ENCODE results near the gene GLDC.

GLDC gene

DNA sequence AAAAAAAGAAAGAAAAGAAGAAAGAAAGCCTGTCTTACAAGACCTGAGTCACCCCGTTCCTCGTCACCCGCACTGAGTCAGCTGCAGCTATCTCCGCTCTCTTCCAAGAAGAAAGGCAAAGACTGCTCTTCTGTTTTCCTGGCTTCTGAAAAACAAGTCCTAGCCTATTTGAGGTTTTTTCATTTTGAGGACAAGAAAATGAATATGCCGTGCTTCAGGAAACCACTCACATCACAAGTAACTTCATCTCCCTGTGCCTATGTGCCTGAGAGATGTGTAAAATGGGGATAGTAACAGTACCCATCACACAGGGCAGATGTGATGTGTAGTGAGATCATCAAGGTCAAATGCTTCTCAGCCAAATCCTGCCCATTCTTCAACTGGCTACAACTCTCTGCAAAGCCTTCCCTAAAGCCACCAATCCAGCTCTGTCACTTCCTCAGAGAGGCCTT, 78.4 kb downstream of the GLDC start:
- TF ChIP-seq, protein P1, sequence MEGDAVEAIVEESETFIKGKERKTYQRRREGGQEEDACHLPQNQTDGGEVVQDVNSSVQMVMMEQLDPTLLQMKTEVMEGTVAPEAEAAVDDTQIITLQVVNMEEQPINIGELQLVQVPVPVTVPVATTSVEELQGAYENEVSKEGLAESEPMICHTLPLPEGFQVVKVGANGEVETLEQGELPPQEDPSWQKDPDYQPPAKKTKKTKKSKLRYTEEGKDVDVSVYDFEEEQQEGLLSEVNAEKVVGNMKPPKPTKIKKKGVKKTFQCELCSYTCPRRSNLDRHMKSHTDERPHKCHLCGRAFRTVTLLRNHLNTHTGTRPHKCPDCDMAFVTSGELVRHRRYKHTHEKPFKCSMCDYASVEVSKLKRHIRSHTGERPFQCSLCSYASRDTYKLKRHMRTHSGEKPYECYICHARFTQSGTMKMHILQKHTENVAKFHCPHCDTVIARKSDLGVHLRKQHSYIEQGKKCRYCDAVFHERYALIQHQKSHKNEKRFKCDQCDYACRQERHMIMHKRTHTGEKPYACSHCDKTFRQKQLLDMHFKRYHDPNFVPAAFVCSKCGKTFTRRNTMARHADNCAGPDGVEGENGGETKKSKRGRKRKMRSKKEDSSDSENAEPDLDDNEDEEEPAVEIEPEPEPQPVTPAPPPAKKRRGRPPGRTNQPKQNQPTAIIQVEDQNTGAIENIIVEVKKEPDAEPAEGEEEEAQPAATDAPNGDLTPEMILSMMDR (conservative IDR thresholded peaks at IDR 0.05; ENCODE audit: low read depth) = no peak
- peak overlapping the region; percentile 99 for H3K27ac ChIP-seq
- DNase-seq (ENCODE audit: low spot score) = peak; percentile 59
- CTCF ChIA-PET = no interaction called here
- POLR2A ChIA-PET (ENCODE audit: low non-redundant PET) = no interaction called here

DNA sequence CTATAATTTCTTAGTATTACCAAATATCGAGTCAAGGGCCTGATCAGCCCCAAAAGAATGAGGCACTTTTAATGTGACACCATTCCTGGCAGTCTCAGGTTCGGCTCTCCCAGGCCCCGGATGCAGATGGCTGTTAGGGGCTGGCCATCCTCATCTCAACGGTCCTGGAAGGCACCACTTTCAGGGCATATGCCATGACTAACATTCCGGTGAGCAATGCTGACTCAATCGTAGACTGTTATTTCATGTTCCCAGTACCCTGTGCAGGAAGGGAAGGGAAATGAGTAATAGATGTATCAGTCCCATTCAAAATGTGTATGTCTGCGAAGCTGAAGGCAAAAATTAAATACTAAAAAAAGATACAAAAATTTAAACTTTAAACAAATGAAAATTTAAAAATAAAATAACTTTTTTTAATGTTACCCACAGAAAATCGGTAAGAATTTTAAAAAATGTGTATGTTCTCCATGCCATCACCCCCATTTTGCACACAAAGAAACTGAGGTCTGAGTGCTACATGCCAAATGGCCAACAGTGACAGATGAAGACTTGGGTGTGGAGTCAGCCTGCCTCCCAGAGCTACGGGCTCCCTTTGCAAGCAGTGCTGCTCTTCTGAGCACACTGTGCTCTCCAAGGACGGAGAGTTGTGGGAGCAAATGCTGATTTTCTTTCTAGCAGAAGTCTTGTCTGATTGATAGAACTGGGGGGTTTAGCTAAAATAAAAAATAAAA, 79.0 kb downstream of the GLDC start:
- POLR2A ChIA-PET (ENCODE audit: low non-redundant PET) = no interaction called here
- CTCF ChIA-PET = no interaction called here
- H3K27ac ChIP-seq = peak overlapping the region; percentile 99
- DNase-seq (ENCODE audit: low spot score) = peak; percentile 86
- TF ChIP-seq, protein P1 (conservative IDR thresholded peaks at IDR 0.05; ENCODE audit: low read depth) = no peak

DNA sequence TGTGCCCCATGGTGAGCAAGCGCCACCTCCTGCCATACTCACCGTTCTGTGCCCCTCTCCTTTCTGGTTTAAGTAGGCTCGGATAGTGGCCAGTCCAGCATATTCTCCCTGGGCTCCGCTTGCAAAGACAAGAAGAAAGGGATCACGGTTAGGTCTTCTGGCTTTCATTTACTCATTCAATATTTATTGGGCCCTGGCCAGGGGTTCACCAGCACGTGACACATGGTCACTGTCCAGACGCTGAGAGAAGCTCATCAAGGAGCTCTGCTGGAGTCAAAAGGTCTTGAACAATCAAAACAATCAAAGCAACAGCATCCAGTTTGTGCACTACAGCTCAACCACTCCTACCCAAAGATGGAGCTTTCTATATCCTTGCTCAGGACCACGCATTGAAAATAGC, 80.2 kb downstream of the GLDC start:
- TF ChIP-seq, protein P1 (conservative IDR thresholded peaks at IDR 0.05; ENCODE audit: low read depth) = no peak
- CTCF ChIA-PET = no interaction called here
- POLR2A ChIA-PET (ENCODE audit: low non-redundant PET) = no interaction called here
- peak overlapping the region; percentile 99 for H3K27ac ChIP-seq
- no peak for DNase-seq (ENCODE audit: low spot score)

DNA sequence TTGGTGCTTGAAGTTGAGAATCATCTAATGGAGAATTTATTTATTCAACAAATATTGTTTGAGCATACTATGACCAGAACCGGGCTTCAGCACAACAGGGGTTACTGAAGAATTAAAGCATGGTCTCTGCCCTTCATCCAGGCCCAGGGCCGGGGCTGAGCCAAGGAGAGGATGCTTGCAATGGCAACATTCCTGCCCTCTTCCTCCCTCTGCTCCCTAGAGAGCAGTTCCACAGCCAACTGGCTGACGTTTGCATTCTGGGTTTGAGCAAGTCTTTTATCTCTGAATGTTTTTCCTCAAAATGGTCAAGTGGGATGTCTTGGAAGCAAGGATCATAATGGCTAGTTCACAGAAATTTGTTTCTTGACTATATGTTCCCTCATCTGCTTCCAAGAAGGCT, 80.7 kb downstream of the GLDC start:
- POLR2A ChIA-PET (ENCODE audit: low non-redundant PET) = no interaction called here
- DNase-seq (ENCODE audit: low spot score) = no peak
- TF ChIP-seq, protein P1 (conservative IDR thresholded peaks at IDR 0.05; ENCODE audit: low read depth) = no peak
- H3K27ac ChIP-seq = peak overlapping the region; percentile 99
- CTCF ChIA-PET = no interaction called here

DNA sequence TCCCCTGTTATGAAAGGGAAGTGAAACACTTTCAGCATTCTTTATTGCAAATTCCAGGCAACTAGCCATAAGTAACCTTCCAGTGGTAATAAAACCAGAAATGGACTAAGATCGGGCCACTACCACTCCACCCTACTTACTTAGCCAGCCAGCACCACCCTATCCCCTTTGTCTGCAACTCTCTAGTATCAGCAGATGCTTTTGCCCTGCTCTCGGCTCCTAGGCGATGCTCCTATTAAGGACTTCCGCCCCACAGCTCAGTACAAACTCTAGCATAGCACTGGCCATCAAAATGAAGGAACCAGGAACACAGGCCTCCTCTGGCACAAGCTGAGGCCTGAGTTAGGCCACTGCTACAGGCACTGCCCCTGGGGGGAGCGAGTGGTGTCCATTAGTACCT, 81.2 kb downstream of the GLDC start:
- no peak for DNase-seq (ENCODE audit: low spot score)
- ChIA-PET CTCF (no interaction called here), POLR2A (ENCODE audit: low non-redundant PET) (no interaction called here)
- H3K27ac ChIP-seq = peak overlapping the region; percentile 99
- TF ChIP-seq, protein P1 (conservative IDR thresholded peaks at IDR 0.05; ENCODE audit: low read depth) = no peak

DNA sequence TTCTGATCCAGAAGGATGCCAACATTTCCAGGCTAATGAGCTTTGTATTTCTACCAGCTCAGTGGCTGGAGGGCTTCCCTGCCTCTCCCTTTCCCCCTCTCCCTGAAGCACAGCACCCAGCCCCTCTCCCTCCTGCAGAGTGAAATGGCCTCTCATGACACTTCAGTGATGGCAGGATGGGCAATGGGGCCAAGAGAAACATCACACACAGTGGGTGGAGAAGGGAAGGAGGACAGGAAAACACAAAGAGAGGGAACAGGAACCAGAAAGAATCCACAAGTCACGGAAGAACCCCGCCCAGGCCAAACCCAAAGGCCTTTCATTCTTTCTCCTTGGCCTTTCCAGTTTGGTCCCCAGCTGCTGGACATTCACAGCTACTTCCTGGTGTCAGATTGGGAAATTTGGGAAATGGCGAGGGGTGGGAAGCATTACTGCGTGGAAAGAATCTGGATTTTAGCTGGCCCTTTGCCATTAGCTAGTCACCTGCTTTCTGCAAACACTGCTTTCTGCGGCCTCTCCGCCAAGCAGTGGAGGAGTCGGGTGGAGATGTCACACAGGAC, 82.6 kb downstream of the GLDC start:
- CTCF ChIA-PET = no interaction called here
- TF ChIP-seq, protein P1 (conservative IDR thresholded peaks at IDR 0.05; ENCODE audit: low read depth) = no peak
- POLR2A ChIA-PET (ENCODE audit: low non-redundant PET) = no interaction called here
- H3K27ac ChIP-seq = peak overlapping the region; percentile 99
- no peak for DNase-seq (ENCODE audit: low spot score)

All from RWPE1 (cell line).